ENCODE measurements around the gene CTBP2.

CTBP2 gene

GRCh38 chr10:125144693-125145623 lies 15.4 kb downstream of the CTBP2 start:
- DNase-seq (ENCODE audit: low read depth): peak; percentile 61

- no peak for DNase-seq (ENCODE audit: low read depth)
Measured at GRCh38 chr10:125144206-125144605, 16.2 kb downstream of the CTBP2 start.

- DNase-seq (ENCODE audit: low read depth): no peak
Measured at GRCh38 chr10:125142946-125143345, 17.4 kb downstream of the CTBP2 start.

- DNase-seq (ENCODE audit: low read depth): no peak
Measured at GRCh38 chr10:125141860-125142484, 18.4 kb downstream of the CTBP2 start.

GRCh38 chr10:125141150-125141859 lies 19.1 kb downstream of the CTBP2 start:
- DNase-seq (ENCODE audit: low read depth): no peak

- no peak for DNase-seq (ENCODE audit: low read depth)
Measured at GRCh38 chr10:125140151-125140550, 20.2 kb downstream of the CTBP2 start.

GRCh38 chr10:125137601-125138438 lies 22.5 kb downstream of the CTBP2 start:
- no peak for DNase-seq (ENCODE audit: low read depth)

GRCh38 chr10:125136087-125136486 lies 24.3 kb downstream of the CTBP2 start:
- DNase-seq (ENCODE audit: low read depth): no peak

GRCh38 chr10:125135771-125136035 lies 24.7 kb downstream of the CTBP2 start:
- DNase-seq (ENCODE audit: low read depth): no peak

- DNase-seq (ENCODE audit: low read depth): no peak
Measured at GRCh38 chr10:125134916-125135770, 25.2 kb downstream of the CTBP2 start.

GRCh38 chr10:125134483-125134848 lies 25.9 kb downstream of the CTBP2 start:
- DNase-seq (ENCODE audit: low read depth): no peak

GRCh38 chr10:125133696-125134482 lies 26.5 kb downstream of the CTBP2 start:
- no peak for DNase-seq (ENCODE audit: low read depth)

GRCh38 chr10:125132344-125132743 lies 28.0 kb downstream of the CTBP2 start:
- no peak for DNase-seq (ENCODE audit: low read depth)

GRCh38 chr10:125130916-125131315 lies 29.4 kb downstream of the CTBP2 start:
- no peak for DNase-seq (ENCODE audit: low read depth)

GRCh38 chr10:125130260-125130659 lies 30.1 kb downstream of the CTBP2 start:
- DNase-seq (ENCODE audit: low read depth): no peak

- no peak for DNase-seq (ENCODE audit: low read depth)
Measured at GRCh38 chr10:125129076-125129458, 31.3 kb downstream of the CTBP2 start.

- no peak for DNase-seq (ENCODE audit: low read depth)
Measured at GRCh38 chr10:125128397-125129075, 31.8 kb downstream of the CTBP2 start.

GRCh38 chr10:125127986-125128385 lies 32.4 kb downstream of the CTBP2 start:
- DNase-seq (ENCODE audit: low read depth): no peak

- DNase-seq (ENCODE audit: low read depth): no peak
Measured at GRCh38 chr10:125127110-125127509, 33.3 kb downstream of the CTBP2 start.
